H9 (cell line): Measurements from ENCODE around the gene CLCN2. TPM values are rescaled to one million over a fixed set of nuclear protein-coding genes. Genes with fewer than 3 reads are reported as not detected.
A peak's percentile ranks its signal among the peaks of the same experiment; 100 is the strongest.

Experiments used
- DNase-seq: peaks from one replicate; pipeline ENCODE4 v3.0.0-alpha.2; 2017
- H2AFZ ChIP-seq: one replicate; pipeline ENCODE4 v1.6.1; 2013; ENCODE audit warnings: mild to moderate bottlenecking, low read length, control low read depth, moderate library complexity
- H2AK5ac ChIP-seq: 2 replicates; pipeline ENCODE4 v1.6.1; 2013; ENCODE audit warnings: low read length, control low read depth, mixed read lengths; ENCODE audit not compliant: insufficient read length
- H2BK120ac ChIP-seq: one replicate; pipeline ENCODE4 v1.6.1; 2013; ENCODE audit warnings: low read depth, mild to moderate bottlenecking, low read length, control low read depth, inconsistent platforms; ENCODE audit not compliant: poor library complexity, severe bottlenecking
- H2BK12ac ChIP-seq: 2 replicates; pipeline ENCODE4 v1.6.1; 2013; ENCODE audit warnings: low read length, control low read depth, mixed read lengths, low read depth; ENCODE audit not compliant: insufficient read length
- H2BK15ac ChIP-seq: 2 replicates; pipeline ENCODE4 v1.6.1; 2013; ENCODE audit warnings: low read depth, low read length, control low read depth
- H2BK20ac ChIP-seq: one replicate; pipeline ENCODE4 v1.6.1; 2013; ENCODE audit warnings: low read depth, mild to moderate bottlenecking, low read length, control low read depth, inconsistent platforms; ENCODE audit not compliant: poor library complexity, severe bottlenecking
- H2BK5ac ChIP-seq: 2 replicates; pipeline ENCODE4 v1.6.1; 2013; ENCODE audit warnings: low read length, control low read depth, mixed read lengths; ENCODE audit not compliant: insufficient read length
- H3K14ac ChIP-seq: 2 replicates; pipeline ENCODE4 v1.6.1; 2013; ENCODE audit warnings: low read length, control low read depth; ENCODE audit not compliant: insufficient read depth
- H3K18ac ChIP-seq: 2 replicates; pipeline ENCODE4 v1.6.1; 2013; ENCODE audit warnings: low read depth, mild to moderate bottlenecking, mixed read lengths, low read length, control low read depth; ENCODE audit not compliant: insufficient read length
- H3K23ac ChIP-seq: 2 replicates; pipeline ENCODE4 v1.6.1; 2013; ENCODE audit warnings: low read length, control low read depth, mixed read lengths, low read depth; ENCODE audit not compliant: insufficient read length
- H3K23me2 ChIP-seq: 2 replicates; pipeline ENCODE4 v1.6.1; 2013; ENCODE audit warnings: low read depth, mild to moderate bottlenecking, mixed read lengths, low read length, control low read depth; ENCODE audit not compliant: insufficient read length, poor library complexity, severe bottlenecking
- H3K27ac ChIP-seq: 2 replicates; pipeline ENCODE4 v1.5.1; 2013; ENCODE audit warnings: low read length, control low read depth, mixed read lengths, low read depth; ENCODE audit not compliant: insufficient read length
- H3K27me3 ChIP-seq: 2 replicates; pipeline ENCODE4 v1.6.1; 2013; ENCODE audit warnings: low read length, control low read depth, inconsistent platforms; ENCODE audit not compliant: insufficient read depth
- H3K4ac ChIP-seq: 2 replicates; pipeline ENCODE4 v1.6.1; 2013; ENCODE audit warnings: low read depth, mild to moderate bottlenecking, control low read depth, inconsistent platforms, low read length, moderate library complexity
- H3K4me1 ChIP-seq: 2 replicates; pipeline ENCODE4 v1.6.1; 2013; ENCODE audit warnings: low read length, control low read depth, inconsistent platforms; ENCODE audit not compliant: insufficient read depth
- H3K4me2 ChIP-seq: 2 replicates; pipeline ENCODE4 v1.6.1; 2013; ENCODE audit warnings: low read length, control low read depth, mixed read lengths; ENCODE audit not compliant: insufficient read length, insufficient read depth
- H3K56ac ChIP-seq: 2 replicates; pipeline ENCODE4 v1.6.1; 2013; ENCODE audit warnings: low read depth, mild to moderate bottlenecking, mixed read lengths, low read length, control low read depth; ENCODE audit not compliant: insufficient read length
- H3K79me1 ChIP-seq: 2 replicates; pipeline ENCODE4 v1.6.1; 2013; ENCODE audit warnings: low read depth, mild to moderate bottlenecking, moderate library complexity, low read length, control low read depth, inconsistent platforms; ENCODE audit not compliant: insufficient read depth, poor library complexity, severe bottlenecking
- H3K79me2 ChIP-seq: 2 replicates; pipeline ENCODE4 v1.6.1; 2013; ENCODE audit warnings: low read length, control low read depth, inconsistent platforms; ENCODE audit not compliant: insufficient read depth
- H3K9ac ChIP-seq: 2 replicates; pipeline ENCODE4 v1.6.1; 2013; ENCODE audit warnings: low read length, control low read depth, mixed read lengths; ENCODE audit not compliant: insufficient read length; ENCODE audit errors: extremely low read depth
- H3K9me3 ChIP-seq: one replicate; pipeline ENCODE4 v1.6.1; 2013; ENCODE audit warnings: low read depth, low read length, inconsistent platforms; ENCODE audit not compliant: control insufficient read depth
- H3T11ph ChIP-seq: one replicate; pipeline ENCODE4 v1.6.1; 2013; ENCODE audit warnings: mild to moderate bottlenecking, low read length, control low read depth, inconsistent platforms
- H4K20me1 ChIP-seq: one replicate; pipeline ENCODE4 v1.6.1; 2013; ENCODE audit not compliant: control insufficient read depth, insufficient read length, insufficient read depth
- H4K5ac ChIP-seq: 2 replicates; pipeline ENCODE4 v1.6.1; 2013; ENCODE audit warnings: low read depth, mild to moderate bottlenecking, mixed read lengths, low read length, control low read depth; ENCODE audit not compliant: insufficient read length
- H4K8ac ChIP-seq: replicated peaks from 2 replicates; pipeline ENCODE4 v1.6.1; 2013; ENCODE audit warnings: low read length, control low read depth, mixed read lengths, low read depth; ENCODE audit not compliant: insufficient read length
- H4K91ac ChIP-seq: 2 replicates; pipeline ENCODE4 v1.6.1; 2013; ENCODE audit warnings: low read depth, mild to moderate bottlenecking, moderate library complexity, mixed read lengths, low read length, control low read depth; ENCODE audit not compliant: insufficient read length
- H3K27ac Mint-ChIP-seq, 3 experiments: 2 replicates in 2 of 3; 3 replicates in 1 of 3; pipeline ENCODE4 v1.8.0; 2020 to 2021; ENCODE audit warnings: mixed read lengths in 3 of 3, mild to moderate bottlenecking in 1 of 3, moderate library complexity in 1 of 3
- H3K27me3 Mint-ChIP-seq: 2 replicates; pipeline ENCODE4 v1.8.0; 2021; ENCODE audit warnings: low read depth, mild to moderate bottlenecking, moderate library complexity, mixed read lengths
- H3K36me3 Mint-ChIP-seq, 3 experiments: 2 replicates in 2 of 3; 3 replicates in 1 of 3; pipeline ENCODE4 v1.8.0; 2020 to 2021; ENCODE audit warnings: low read depth in 3 of 3, mixed read lengths in 3 of 3; ENCODE audit not compliant: insufficient read depth in 1 of 3
- H3K4me1 Mint-ChIP-seq, 2 experiments: 2 replicates each; pipeline ENCODE4 v1.8.0; 2020; ENCODE audit warnings: mixed read lengths in 2 of 2
- H3K4me3 Mint-ChIP-seq, 2 experiments: 2 replicates in 1 of 2; 3 replicates in 1 of 2; pipeline ENCODE4 v1.8.0; 2020 to 2021; ENCODE audit warnings: mild to moderate bottlenecking in 2 of 2, mixed read lengths in 2 of 2, moderate library complexity in 1 of 2
- H3K9me3 Mint-ChIP-seq, 2 experiments: 2 replicates in 1 of 2; 3 replicates in 1 of 2; pipeline ENCODE4 v1.8.0; 2020; ENCODE audit warnings: mild to moderate bottlenecking in 2 of 2, mixed read lengths in 2 of 2, moderate library complexity in 1 of 2
- CTCF ChIP-seq: fragments of 200-600 bp; sonication (generic); conservative IDR thresholded peaks from 3 replicates; pipeline ENCODE4 v1.8.0; 2021; ENCODE audit warnings: antibody characterized with exemption, mild to moderate bottlenecking
- WGBS: extraction: QIAGEN DNeasy Blood & Tissue Kit; methylation state at CpG from one replicate; pipeline ENCODE4 v1.1.7; 2013; ENCODE audit warnings: missing lambda C conversion rate, low lambda C conversion rate, mixed read lengths; ENCODE audit not compliant: insufficient read length; ENCODE audit errors: extremely low coverage; 5-methylcytosine and 5-hydroxymethylcytosine counted together
- total RNA-seq: library from RNA; stranded (reverse); gene quantifications from 2 replicates; pipeline ENCODE4 v1.2.1, GENCODE V29; 2021

The CLCN2 gene
- total RNA-seq, 1 experiment from 2014 or later: 17.2 TPM

DNA sequence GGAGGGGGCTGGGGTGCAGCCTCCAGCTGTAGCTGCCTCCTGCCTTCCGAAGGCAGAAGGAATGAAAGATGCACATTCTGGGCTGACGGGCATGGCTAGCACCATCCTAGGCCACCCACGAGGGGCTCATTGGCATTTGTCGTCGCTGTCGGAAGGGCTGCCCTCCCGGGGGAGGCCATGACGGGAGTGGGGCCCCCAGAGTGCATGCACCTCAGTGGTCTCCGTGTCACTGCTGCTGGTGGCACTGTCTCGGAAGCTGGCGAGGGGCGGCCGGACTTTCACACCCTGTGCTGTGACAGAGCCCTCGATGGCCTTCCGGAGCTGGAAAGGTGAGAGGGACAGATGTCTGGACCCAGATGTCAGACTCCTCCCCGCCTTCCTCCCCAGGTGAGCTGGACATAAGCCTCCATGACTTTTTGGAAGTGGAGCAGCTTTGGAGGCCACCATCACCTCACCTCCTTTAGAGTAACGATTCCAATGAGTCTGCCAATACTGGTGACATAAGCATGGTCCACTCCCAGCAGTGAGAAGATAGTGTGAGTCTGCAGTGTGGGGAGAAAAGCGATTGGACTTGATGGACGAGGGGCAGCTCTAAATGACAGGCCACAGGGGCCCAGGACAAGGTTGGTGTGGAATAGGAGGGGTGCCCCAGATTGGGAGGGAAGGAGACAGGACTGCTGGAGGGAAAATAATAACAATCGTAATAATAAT is 14.8 kb downstream of the CLCN2 start:
- H4K8ac ChIP-seq: no peak overlapping the region
- H3K23ac ChIP-seq: no peak overlapping the region
- H3K23me2 ChIP-seq: no peaks in the 10 kb centered on the region
- H3K56ac ChIP-seq: no peak overlapping the region
- no peak overlapping the region for H2BK120ac ChIP-seq
- no peak overlapping the region for H2BK15ac ChIP-seq
- no peaks in the 10 kb centered on the region for H3K79me2 ChIP-seq
- no peak overlapping the region for H2AK5ac ChIP-seq
- H3T11ph ChIP-seq: no peak overlapping the region
- no peak overlapping the region for H3K4me3 Mint-ChIP-seq
- H2AFZ ChIP-seq: no peak overlapping the region
- no CpG with 5 or more reads among the region's 20 CpGs for WGBS
- no peak overlapping the region for H2BK20ac ChIP-seq
- no peak overlapping the region for H3K14ac ChIP-seq
- no peaks in the 10 kb centered on the region for H3K9me3 ChIP-seq
- H4K91ac ChIP-seq: no peak overlapping the region
- H3K9ac ChIP-seq: no peak overlapping the region
- H3K27ac ChIP-seq: no peak overlapping the region
- H3K27ac Mint-ChIP-seq: peak overlapping the region in 1 of 3 experiments; percentile 85; a peak in 1 of 7 replicates
- H3K79me1 ChIP-seq: no peaks in the 10 kb centered on the region
- no peak overlapping the region for H4K5ac ChIP-seq
- H3K4me1 Mint-ChIP-seq: peaks cover 13 to 17% of the 10 kb centered on the region in 2 experiments
- H3K18ac ChIP-seq: no peak overlapping the region
- H3K36me3 Mint-ChIP-seq: peaks cover 12 to 37% (median 27%) of the 10 kb centered on the region in 3 experiments; a peak in 6 of 7 replicates
- no peak overlapping the region for H2BK12ac ChIP-seq
- no peak overlapping the region for H3K4me2 ChIP-seq
- H3K27me3 ChIP-seq: no peaks in the 10 kb centered on the region
- H2BK5ac ChIP-seq: no peak overlapping the region
- no peak for TF ChIP-seq CTCF
- no peak for DNase-seq
- no peaks in the 10 kb centered on the region for H3K27me3 Mint-ChIP-seq
- no peaks in the 10 kb centered on the region for H4K20me1 ChIP-seq
- H3K9me3 Mint-ChIP-seq: no peaks in the 10 kb centered on the region
- no peak overlapping the region for H3K4ac ChIP-seq
- H3K4me1 ChIP-seq: 0 out of 2 replicates have a peak, but pooled peaks cover 2% of the 10 kb centered on the region
